Measurements from ENCODE around the gene DSE.

DNA sequence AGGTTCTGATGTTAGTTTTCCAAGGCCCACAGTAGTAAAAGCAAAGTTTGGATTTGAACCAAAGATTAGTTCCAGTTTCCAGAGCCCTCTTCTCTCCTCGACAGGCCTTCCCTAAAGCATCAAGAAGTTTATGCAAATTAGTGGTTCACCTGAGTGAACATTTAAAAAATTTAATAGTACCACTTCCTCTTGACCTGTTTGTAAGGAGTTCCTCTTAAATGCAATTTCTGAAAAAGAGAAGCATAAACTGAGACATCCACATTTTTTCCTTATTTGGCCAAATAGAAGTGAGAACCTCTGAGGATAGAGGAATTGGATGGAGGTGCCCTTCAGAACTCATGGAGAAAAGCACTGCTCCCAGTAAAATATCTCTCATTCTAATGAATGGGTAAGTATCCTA is 1.2 kb upstream of the DSE start:
- TF ChIP-seq CTCF (IDR thresholded peaks at IDR 0.05) (no peak), POLR2A (IDR thresholded peaks at IDR 0.05) (no peak)
